Measurements from ENCODE around the gene C2CD3.
"Not testable (repeated sequence)": the region's sequence is repeated elsewhere in the genome, so short reads cannot be mapped to it uniquely, and the experiment has no call there.

The C2CD3 gene

DNA sequence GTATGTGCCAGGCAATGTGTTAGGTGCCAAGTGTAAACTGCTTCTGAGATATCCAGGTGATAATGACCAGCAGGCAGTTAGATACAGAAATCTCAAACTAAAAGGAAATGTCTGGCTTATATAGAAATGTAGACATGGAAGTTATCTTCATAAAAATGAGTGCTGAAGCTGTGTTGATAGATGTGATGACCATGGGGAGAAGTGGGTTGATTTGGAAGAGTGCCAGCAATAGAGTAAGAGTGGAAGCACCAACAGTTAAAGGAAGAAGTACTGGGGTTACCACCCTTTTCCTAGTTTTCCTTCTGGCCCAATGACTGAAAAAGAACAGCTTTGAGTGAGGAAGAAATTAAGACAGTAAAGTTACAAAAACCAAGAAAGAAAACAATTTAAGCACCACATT is 68.5 kb downstream of the C2CD3 start:
- FAIRE-seq = no peak

GRCh38 chr11:74100735-74101134 is 70.1 kb downstream of the C2CD3 start:
- FAIRE-seq = no peak

DNA sequence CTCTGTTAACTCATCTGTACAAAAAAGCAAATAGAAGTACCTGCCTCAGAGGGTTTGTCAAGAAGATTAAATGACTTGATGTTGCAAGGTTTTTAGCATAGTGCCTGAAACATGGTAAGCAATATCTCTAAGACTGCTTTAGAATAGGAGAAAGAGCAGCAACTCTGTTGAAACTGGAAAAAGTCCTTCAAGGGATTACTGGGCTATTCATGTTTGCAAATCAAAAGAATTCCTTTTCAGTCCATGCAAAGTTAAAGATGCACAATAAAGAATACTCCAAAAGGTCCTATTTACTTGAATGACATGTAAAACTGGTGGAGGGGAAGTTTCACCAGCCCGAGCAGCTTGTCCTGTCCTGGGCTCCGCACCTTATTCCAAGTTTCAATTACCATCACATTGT is 70.6 kb downstream of the C2CD3 start:
- FAIRE-seq = no peak

- FAIRE-seq = no peak
Observed at GRCh38 chr11:74097686-74098237, 73.0 kb downstream of the C2CD3 start.

DNA sequence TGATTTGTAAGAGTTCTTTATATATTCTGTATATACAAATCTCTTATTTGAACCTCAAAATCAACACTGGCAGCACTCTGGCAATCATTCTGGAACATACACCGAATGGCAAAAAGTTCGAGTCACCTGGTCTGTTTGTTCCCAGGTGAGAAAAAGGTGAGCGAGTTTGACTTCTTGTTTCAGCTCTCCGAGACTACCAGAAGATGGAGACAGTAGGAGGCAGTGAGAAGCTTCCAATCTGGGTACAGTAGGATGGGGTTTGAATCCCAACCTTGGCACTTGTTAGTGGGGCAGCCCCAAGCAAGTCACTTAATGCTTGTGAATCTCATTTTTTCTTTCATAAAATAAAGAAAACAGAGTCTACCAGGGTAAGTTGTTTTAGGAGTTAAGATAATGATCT is 76.4 kb downstream of the C2CD3 start:
- no peak for FAIRE-seq

DNA sequence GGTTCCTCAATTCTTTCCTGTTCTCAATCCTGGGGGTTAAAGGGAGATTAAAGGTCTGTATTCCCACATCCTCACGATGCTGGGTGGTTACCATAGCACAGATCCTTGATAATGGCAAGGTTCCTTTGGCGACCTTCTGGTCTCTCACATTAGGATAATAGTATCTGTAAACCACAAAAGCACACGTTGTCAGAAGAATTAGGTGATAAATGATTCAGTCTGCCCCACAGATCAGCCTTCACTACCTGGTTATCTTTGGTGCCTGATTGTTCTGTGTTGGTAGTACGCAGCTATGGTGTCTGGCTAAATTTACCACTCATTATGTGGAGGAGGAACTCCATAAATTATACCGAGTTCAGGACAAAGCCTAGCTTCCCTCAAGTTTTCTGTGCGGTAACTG is 78.4 kb downstream of the C2CD3 start:
- FAIRE-seq = no peak

DNA sequence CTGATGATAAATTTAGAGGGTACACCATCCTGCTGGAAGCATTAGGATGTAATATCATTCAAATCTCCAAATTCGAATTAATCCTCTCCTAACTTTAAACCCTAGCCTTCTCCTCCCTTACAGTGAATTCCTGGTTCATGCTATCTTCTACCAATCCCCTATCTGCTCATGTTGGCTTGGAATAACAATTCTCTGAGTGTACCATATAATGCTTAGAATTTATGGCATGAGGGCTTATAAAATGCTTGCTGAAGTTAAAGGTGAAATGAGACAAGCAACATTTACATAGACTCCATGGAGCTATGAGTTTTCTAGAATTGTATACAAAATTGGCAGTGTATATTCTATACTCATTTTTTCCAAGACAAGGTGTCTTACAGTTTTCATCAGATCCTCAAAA is 79.3 kb downstream of the C2CD3 start:
- FAIRE-seq = no peak

DNA sequence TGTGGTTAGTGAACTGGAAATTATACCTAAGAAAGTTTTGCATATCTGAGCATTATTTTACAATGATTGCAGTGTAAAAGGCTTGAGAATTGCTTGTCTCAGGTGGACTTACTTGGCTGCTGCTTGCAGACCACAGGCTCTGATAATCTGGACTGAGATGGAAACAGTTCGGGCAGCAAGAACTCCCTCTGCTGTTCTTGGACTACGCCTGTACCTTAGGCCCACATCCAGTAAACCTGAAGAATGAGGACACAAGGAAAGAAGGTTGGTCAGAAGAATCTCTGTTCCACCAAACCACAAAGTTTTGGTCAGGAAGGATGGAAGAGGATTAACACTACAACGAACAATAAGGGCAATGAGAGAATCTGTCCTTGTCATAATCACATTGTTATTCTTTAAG is 80.1 kb downstream of the C2CD3 start:
- no peak for FAIRE-seq

DNA sequence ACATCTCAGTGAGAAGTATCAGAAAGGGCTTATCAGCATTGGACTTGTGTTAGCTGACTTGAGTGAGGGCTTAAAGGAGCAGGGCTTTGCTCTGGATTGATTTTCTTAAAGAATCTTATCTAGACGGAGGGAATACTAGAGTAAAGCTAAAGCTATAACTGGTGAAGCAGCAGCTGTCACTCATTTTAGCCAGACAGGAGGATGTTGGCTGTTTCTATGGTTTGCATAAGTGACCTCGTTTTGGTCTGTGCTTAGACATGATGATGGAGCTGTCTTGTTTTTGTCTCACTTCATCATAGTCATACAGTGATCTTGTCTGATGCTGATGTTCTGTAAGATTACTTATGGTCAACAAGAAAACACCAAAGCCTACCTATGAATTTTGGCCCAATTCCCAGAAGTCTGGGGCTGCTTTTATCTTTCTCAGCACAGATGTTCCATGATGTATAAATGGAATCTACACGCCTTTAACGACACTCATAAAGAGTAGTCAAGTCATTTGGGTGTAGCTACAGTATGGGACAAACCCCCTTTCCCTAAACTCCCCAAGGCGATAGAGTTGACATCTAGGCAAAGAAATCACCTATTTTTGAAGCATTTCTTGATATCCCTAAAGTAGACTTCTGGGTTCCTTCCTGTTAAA is 84.4 kb downstream of the C2CD3 start:
- no peak for FAIRE-seq

DNA sequence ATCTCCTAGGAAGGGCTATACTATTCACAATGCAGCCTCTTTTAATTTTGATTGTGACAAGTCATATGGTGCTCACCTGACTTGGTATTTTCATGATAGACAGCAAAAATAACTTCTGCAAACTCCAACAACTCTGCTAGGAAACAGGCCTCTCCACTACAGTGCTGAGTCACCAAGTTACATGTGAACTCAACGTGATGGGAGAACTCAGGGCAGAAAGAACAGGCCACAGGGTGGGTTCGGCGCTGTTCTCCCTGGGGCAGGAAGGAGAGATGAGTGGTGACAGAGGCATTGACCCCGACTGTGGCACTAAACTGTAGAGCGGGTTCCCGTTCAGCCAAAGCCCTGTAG is 85.3 kb downstream of the C2CD3 start:
- FAIRE-seq = no peak

DNA sequence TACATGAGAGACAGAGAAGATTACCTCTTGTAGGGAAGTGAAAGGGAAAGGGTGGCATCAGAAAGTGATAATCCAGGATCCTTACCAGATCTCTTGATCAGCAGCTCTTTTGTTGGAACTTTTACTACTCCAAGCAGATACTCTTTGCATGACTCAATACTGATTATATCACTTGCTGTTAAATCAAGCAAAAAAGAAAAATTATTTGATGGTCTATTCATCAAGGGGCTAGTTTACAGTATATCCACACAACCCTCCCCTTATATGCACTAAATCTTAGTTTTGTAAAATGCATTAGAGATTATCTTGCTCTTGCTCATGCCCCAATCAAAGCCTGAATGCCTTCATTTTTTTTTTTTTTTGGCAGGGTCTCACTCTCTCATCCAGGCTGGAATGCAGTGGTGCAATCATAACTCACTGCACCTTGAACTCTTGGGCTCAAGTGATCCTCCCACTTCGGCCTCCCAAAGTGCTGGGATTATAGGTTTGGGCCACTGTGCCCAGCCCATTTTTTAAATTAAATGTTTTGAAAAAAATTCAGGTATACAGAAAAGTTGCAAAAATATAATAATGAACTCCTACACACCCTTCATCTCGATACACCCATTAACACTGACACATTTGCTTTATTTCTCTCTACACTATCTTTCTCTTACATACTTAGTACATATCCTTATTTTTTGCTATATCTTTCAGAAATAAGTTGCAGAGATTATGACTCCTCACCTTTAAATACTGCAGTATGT is 85.8 kb downstream of the C2CD3 start:
- FAIRE-seq = no peak

- FAIRE-seq = not testable (repeated sequence)
Observed at GRCh38 chr11:74083927-74084326, 86.9 kb downstream of the C2CD3 start.

DNA sequence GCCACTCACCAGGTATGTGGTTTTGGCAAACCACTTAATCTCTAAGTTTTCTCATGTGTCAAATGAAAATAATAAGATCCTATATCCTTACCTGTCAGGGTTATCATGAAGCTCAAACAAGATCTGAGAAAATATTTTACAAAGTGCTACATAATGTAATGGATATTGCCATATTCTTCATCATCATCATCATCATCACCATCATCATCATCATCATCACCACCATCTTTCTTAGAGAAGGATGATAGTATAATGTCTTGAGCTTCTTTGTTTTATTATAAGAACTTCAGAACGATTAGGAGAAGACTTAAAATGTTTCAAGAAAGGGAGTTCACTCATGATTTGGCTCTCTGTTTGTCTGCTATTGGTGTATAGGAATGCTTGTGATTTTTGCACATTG is 89.4 kb downstream of the C2CD3 start:
- FAIRE-seq = no peak

- FAIRE-seq = no peak
Observed at GRCh38 chr11:74077193-74077592, 93.6 kb downstream of the C2CD3 start.

GRCh38 chr11:74072721-74073120 is 98.1 kb downstream of the C2CD3 start:
- FAIRE-seq = no peak

- FAIRE-seq = no peak
Observed at GRCh38 chr11:74072286-74072685, 98.5 kb downstream of the C2CD3 start.

- no peak for FAIRE-seq
Observed at GRCh38 chr11:74070723-74071492, 99.9 kb downstream of the C2CD3 start.

- FAIRE-seq = no peak
Observed at GRCh38 chr11:74069146-74070046, 101.4 kb downstream of the C2CD3 start.

DNA sequence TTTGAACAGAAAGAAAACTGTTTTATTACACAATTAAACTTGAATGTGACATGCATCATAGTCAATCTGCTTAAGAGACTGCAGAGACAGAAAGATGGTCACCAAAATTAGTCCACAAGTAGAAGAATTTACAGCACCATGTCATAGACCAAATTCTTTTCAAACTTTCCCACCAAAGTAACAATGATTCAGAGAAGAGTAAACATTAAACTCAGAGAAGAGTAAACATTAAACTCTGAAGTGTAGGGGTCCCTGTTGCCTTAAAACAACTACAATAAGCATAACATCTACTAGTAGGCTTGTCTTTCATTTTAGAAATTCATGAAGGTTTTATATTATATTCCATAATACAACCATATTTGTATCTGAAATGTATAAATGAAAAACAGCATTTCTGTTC is 104.1 kb downstream of the C2CD3 start:
- not testable (repeated sequence) for FAIRE-seq

GRCh38 chr11:74065534-74065933 is 105.3 kb downstream of the C2CD3 start:
- FAIRE-seq = not testable (repeated sequence)

GRCh38 chr11:74063628-74064027 is 107.2 kb downstream of the C2CD3 start:
- not testable (repeated sequence) for FAIRE-seq

DNA sequence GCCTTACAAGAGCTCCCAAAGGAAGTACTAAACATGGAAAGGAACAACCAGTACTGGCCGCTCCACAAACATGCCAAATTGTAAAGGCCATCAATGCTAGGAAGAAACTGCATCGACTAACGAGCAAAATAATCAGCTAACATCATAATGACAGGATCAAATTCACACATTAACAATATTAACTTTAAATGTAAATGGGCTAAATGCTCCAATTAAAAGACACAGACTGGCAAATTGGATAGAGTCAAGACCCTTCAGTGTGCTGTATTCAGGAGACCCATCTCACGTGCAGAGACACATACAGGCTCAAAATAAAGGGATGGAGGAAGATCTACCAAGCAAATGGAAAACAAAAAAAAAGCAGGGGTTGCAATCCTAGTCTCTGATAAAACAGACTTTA is 109.2 kb downstream of the C2CD3 start:
- not testable (repeated sequence) for FAIRE-seq
